Right lobe of liver (tissue), 6 donors: ENCODE measurements around the gene OBP2A. TPM values are rescaled to one million over a fixed set of nuclear protein-coding genes. Genes with fewer than 3 reads are reported as not detected.
"Not testable (repeated sequence)": the region's sequence is repeated elsewhere in the genome, so short reads cannot be mapped to it uniquely, and the experiment has no call there.

Experiments used
- ATAC-seq, 4 donors: fragments of 200-7000 bp; cut with Tn5 transposase; one replicate each; pipeline ENCODE4 v1.9.1; 2020; ENCODE audit warnings: mild to moderate bottlenecking in 4 of 4, moderate library complexity in 4 of 4
- DNase-seq, 3 donors: peaks; one replicate each; pipeline ENCODE4 v3.0.0-alpha.2; 2020
- H3K27ac ChIP-seq, 3 donors: fragments of 200-600 bp; one replicate each; pipeline ENCODE4 v1.8.0; 2022
- H3K27me3 ChIP-seq, 2 donors: fragments of 200-600 bp; one replicate each; pipeline ENCODE4 v1.8.0; 2022
- H3K36me3 ChIP-seq, 4 donors: fragments of 200-600 bp; sonication (generic) in 1 of 4; one replicate each; pipeline versions ENCODE4 v1.5.1 to v1.8.0; 2017 to 2022; ENCODE audit warnings: control low read depth in 1 of 4
- H3K4me1 ChIP-seq, 4 donors: fragments of 200-600 bp; sonication (generic) in 1 of 4; one replicate each; pipeline versions ENCODE4 v1.5.1 to v1.8.0; 2017 to 2022; ENCODE audit warnings: control low read depth in 1 of 4
- H3K4me3 ChIP-seq, 3 donors: fragments of 200-600 bp; one replicate each; pipeline ENCODE4 v1.8.0; 2022
- H3K9me3 ChIP-seq, 4 donors: fragments of 200-600 bp; sonication (generic) in 1 of 4; one replicate each; pipeline versions ENCODE4 v1.5.1 to v1.8.0; 2017 to 2022; ENCODE audit warnings: control low read depth in 1 of 4
- CTCF ChIP-seq, 4 donors: fragments of 200-600 bp in 3 of 4; fragments of 450-650 bp in 1 of 4; IDR thresholded peaks; one replicate each; pipeline versions ENCODE4 v1.5.1 to v1.8.0; 2016 to 2022; ENCODE audit warnings: antibody characterized with exemption in 4 of 4, mild to moderate bottlenecking in 2 of 4
- POLR2A ChIP-seq: fragments of 450-650 bp; IDR thresholded peaks from one replicate; pipeline ENCODE4 v1.6.1; 2017; ENCODE audit warnings: antibody characterized with exemption, mild to moderate bottlenecking
- WGBS: methylation state at CpG from one replicate; pipeline ENCODE4 v1.1.6; 2018; ENCODE audit warnings: low coverage, low lambda C conversion rate; ENCODE audit not compliant: insufficient coverage; ENCODE audit errors: missing lambda C conversion rate; 5-methylcytosine and 5-hydroxymethylcytosine counted together
- intact Hi-C, 2 donors: fragments of 100-400 bp; cut with DNase I; formaldehyde crosslinking; loops; one replicate each; pipeline versions ENCODE4 v1.11.2 to v1.14.1; 2022
- total RNA-seq, 6 experiments: library from RNA; depleted of rRNA in 2 of 6; stranded (reverse); fragments of >200 nt in 2 of 6; fragmentation: NEBNext Ultra II Directional in 3 of 6; extraction: Animal tissue kit (Norgen Biotek cat#: 25700) in 3 of 6; gene quantifications; one replicate each; pipeline versions ENCODE4 v1.1.0 to v1.2.4, GENCODE V29; 2016 to 2023
- donor health status: DM: no; HTN: yes; CAD: no.
- donor health status: DM: no; HTN: no; CAD: no.
- donor health status: DM: no; HTN: no; CAD: no.
- donor health status: DM: no; HTN: yes; CAD: no.
- donor health status: DM: no; HTN: yes; CAD: no.

Gene OBP2A
- total RNA-seq, 6 experiments from 2014 or later, result not detected

GRCh38 chr9:135533674-135534073, 12.3 kb upstream of the OBP2A start:
- Histone ChIP-seq H3K27me3 (no peaks in the 10 kb centered on the region), H3K27ac (no peak overlapping the region), H3K36me3 (no peaks in the 10 kb centered on the region), H3K4me1 (no peaks in the 10 kb centered on the region), H3K9me3 (no peaks in the 10 kb centered on the region), H3K4me3 (no peak overlapping the region)
- ATAC-seq (no peak), DNase-seq (no peak)
- 78% methylated on average over 4 of the region's 12 CpGs for WGBS
- TF ChIP-seq CTCF (IDR thresholded peaks at IDR 0.05), result no peak
- no peak for TF ChIP-seq POLR2A
- intact Hi-C loops, result no loop called here

GRCh38 chr9:135534192-135534711, 11.7 kb upstream of the OBP2A start:
- H3K9me3 ChIP-seq, DNase-seq, ATAC-seq, H3K4me3 ChIP-seq, H3K4me1 ChIP-seq, H3K36me3 ChIP-seq, H3K27ac ChIP-seq, intact Hi-C loops, H3K27me3 ChIP-seq: not testable (repeated sequence)
- 17% methylated on average over 1 of the region's 10 CpGs for WGBS

- H3K4me1 ChIP-seq, H3K4me3 ChIP-seq, H3K36me3 ChIP-seq, intact Hi-C loops, H3K27me3 ChIP-seq, ATAC-seq, H3K9me3 ChIP-seq, H3K27ac ChIP-seq: not testable (repeated sequence)
- peak in 1 of 3 donors; percentile 10 for DNase-seq
- WGBS, result no CpG with 5 or more reads among the region's 4 CpGs
Measured at GRCh38 chr9:135534826-135535225, 11.1 kb upstream of the OBP2A start.

- H3K4me3 ChIP-seq, ATAC-seq, intact Hi-C loops, H3K9me3 ChIP-seq, H3K27me3 ChIP-seq, H3K27ac ChIP-seq, H3K36me3 ChIP-seq, H3K4me1 ChIP-seq: not testable (repeated sequence)
- DNase-seq, result peak in 1 of 3 donors; percentile 6
- whole genome bisulfite sequencing, result no CpG with 5 or more reads among the region's 13 CpGs
Measured at GRCh38 chr9:135535631-135536030, 10.3 kb upstream of the OBP2A start.

- H3K4me3 ChIP-seq, result no peak overlapping the region
- intact Hi-C loops, result no loop called here
- 30% methylated on average over 6 of the region's 8 CpGs for WGBS
- no peaks in the 10 kb centered on the region for H3K27me3 ChIP-seq
- no peak for TF ChIP-seq CTCF (IDR thresholded peaks at IDR 0.05)
- no peak for TF ChIP-seq POLR2A
- H3K36me3 ChIP-seq, result no peaks in the 10 kb centered on the region
- ATAC-seq (no peak), DNase-seq (peak in 1 of 3 donors; percentile 18)
- no peaks in the 10 kb centered on the region for H3K4me1 ChIP-seq
- H3K27ac ChIP-seq, result no peak overlapping the region
- no peaks in the 10 kb centered on the region for H3K9me3 ChIP-seq
Measured at GRCh38 chr9:135536216-135536615, 9.7 kb upstream of the OBP2A start.

- ATAC-seq, H3K4me1 ChIP-seq, H3K27me3 ChIP-seq, H3K9me3 ChIP-seq, intact Hi-C loops, H3K4me3 ChIP-seq, H3K27ac ChIP-seq, H3K36me3 ChIP-seq: not testable (repeated sequence)
- peak in 1 of 3 donors; percentile 7 for DNase-seq
- 51% methylated on average over 8 of the region's 8 CpGs for WGBS
Measured at GRCh38 chr9:135543262-135543894, 2.5 kb upstream of the OBP2A start.
